ENCODE measurements around the gene C5orf22.

The C5orf22 gene

GRCh38 chr5:31531888-31532547 lies at the start of gene C5orf22, which contains the start of gene DROSHA:
Gene C5orf22 (plus strand): TSS chr5:31532301. CDS start chr5:31532393, 92 bp downstream.
Gene DROSHA (minus strand): TSS chr5:31532093. CDS start chr5:31529059, 3,034 bp downstream.
- DNase-seq, result peak; percentile 98
- Histone ChIP-seq H3K27me3 (ENCODE audit: insufficient read depth, low read depth, severe bottlenecking) (no peaks in the 10 kb centered on the region), H3K4me3 (ENCODE audit: low read depth, low read length) (peak within 1 kb of the TSS; percentile 98), H3K9me3 (ENCODE audit: severe bottlenecking) (no peaks in the 10 kb centered on the region), H3K36me3 (peaks cover 68% of the 10 kb centered on the region), H3K27ac (peak within 1 kb of the TSS; percentile 86)
- 0 out of 2 replicates have a peak, but pooled peaks have one; percentile 24 for TF ChIP-seq CTCF (IDR thresholded peaks at IDR 0.05; ENCODE audit: low read depth, low read length)

DNA sequence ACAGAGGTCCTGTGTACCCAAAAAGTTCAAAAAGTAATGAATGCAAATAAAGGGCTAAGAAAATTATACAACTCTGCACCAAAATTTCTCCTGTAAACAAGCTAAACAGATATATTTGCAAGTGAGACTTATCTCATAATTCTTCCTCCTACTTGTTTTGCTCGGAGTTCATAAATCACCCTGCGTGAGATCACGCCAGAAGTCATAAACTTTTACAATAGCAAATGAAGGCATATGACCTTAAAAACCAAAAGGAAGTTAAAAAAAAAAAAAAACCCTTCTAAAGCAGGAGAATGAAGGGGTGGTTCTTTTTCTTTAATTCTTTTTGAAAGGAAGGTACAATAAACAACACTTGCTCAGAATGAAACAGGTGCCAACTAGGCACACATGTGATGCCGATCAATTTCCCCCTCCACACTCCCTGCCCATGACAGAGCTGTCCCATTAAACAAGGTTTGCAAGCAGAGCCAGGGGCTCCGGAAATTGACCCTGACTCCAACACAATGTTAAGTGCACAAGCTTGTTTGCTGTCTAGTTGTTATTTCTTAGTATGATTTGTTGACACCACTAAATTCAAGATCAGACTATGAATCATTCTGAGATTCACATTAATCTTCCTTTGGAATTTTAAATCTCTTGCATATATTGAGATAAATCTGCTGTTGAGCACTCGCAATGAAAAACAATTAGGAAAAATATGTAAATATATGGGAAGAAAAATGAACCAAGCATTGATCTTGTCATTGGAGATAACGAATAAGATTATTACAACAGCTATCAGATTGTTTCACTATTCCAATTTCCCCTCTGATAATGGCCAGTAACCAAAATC lies 46.5 kb upstream of the C5orf22 start:
- TF ChIP-seq CTCF (IDR thresholded peaks at IDR 0.05; ENCODE audit: low read depth, low read length), result no peak
- peaks cover 75% of the 10 kb centered on the region for H3K36me3 ChIP-seq
- DNase-seq, result no peak
- H3K27ac ChIP-seq, result no peak overlapping the region
- no peaks in the 10 kb centered on the region for H3K27me3 ChIP-seq (ENCODE audit: insufficient read depth, low read depth, severe bottlenecking)
- no peaks in the 10 kb centered on the region for H3K9me3 ChIP-seq (ENCODE audit: severe bottlenecking)
- H3K4me3 ChIP-seq (ENCODE audit: low read depth, low read length), result no peak overlapping the region

DNA sequence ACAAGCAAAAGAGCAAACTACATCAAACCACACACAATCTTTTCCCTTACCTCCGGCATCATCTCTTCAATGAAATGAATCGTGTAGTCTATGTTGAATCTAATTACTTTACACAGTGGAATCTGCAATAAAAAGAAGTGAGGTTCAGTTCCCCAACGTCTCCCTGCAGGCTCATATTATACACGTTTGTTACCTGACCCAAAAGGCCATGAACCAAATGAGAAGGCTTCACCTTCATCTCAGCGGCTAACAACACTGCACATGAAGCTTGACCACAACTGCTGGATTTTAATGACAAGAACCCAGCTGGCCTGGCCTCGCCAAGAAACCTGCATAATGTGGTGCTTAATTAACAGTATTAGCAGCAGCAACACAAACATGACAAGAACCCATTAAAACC lies 45.7 kb upstream of the C5orf22 start:
- DNase-seq, result no peak
- Histone ChIP-seq H3K27me3 (ENCODE audit: insufficient read depth, low read depth, severe bottlenecking) (no peaks in the 10 kb centered on the region), H3K27ac (no peak overlapping the region), H3K9me3 (ENCODE audit: severe bottlenecking) (no peaks in the 10 kb centered on the region), H3K36me3 (peaks cover 77% of the 10 kb centered on the region), H3K4me3 (ENCODE audit: low read depth, low read length) (no peak overlapping the region)
- no peak for TF ChIP-seq CTCF (IDR thresholded peaks at IDR 0.05; ENCODE audit: low read depth, low read length)

- TF ChIP-seq CTCF (IDR thresholded peaks at IDR 0.05; ENCODE audit: low read depth, low read length), result no peak
- peaks cover 75% of the 10 kb centered on the region for H3K36me3 ChIP-seq
- H3K27ac ChIP-seq, result no peak overlapping the region
- DNase-seq, result no peak
- H3K4me3 ChIP-seq (ENCODE audit: low read depth, low read length), result no peak overlapping the region
- H3K9me3 ChIP-seq (ENCODE audit: severe bottlenecking), result no peaks in the 10 kb centered on the region
- H3K27me3 ChIP-seq (ENCODE audit: insufficient read depth, low read depth, severe bottlenecking), result no peaks in the 10 kb centered on the region
Measured at GRCh38 chr5:31487506-31487905, 44.6 kb upstream of the C5orf22 start.

DNA sequence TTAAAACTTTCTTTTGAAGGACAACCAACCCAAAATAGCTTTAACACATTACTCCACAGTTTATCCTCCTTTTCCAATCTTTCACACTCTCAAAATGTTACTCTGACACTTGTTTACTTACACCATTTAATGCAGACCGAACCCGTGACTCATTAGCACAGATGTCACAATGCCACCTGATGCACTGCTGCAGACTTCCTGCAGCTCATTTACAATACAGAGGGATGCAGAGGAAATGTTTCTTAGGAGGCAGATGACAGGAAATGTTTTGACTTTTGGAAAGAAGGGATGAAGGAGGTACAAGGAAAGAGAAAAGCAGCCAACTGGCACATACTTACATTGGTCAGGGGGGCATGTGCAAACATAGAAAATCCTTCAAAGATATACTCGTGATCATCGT lies 39.2 kb upstream of the C5orf22 start:
- DNase-seq, result no peak
- H3K4me3 ChIP-seq (ENCODE audit: low read depth, low read length), result no peak overlapping the region
- no peaks in the 10 kb centered on the region for H3K9me3 ChIP-seq (ENCODE audit: severe bottlenecking)
- H3K27me3 ChIP-seq (ENCODE audit: insufficient read depth, low read depth, severe bottlenecking), result no peaks in the 10 kb centered on the region
- no peak for TF ChIP-seq CTCF (IDR thresholded peaks at IDR 0.05; ENCODE audit: low read depth, low read length)
- no peak overlapping the region for H3K27ac ChIP-seq
- peaks cover 87% of the 10 kb centered on the region for H3K36me3 ChIP-seq
